ENCODE results near the gene CBX8.

- TF ChIP-seq CTCF (IDR thresholded peaks at IDR 0.05) (no peak), POLR2A (IDR thresholded peaks at IDR 0.05) (no peak), POLR2AphosphoS5 (IDR thresholded peaks at IDR 0.05) (no peak)
These were observed 2.3 kb upstream of the CBX8 start for GRCh38 chr17:79799174-79799537.

Measured in prostate gland (tissue), 2 donors.